NCI-H1105 (cell line): ENCODE results near the gene FAM124A.

Source experiments
- DNase-seq: peaks from one replicate; lab custom pipeline; 2025; lab: John Stamatoyannopoulos, UW

FAM124A gene

GRCh38 chr13:51220706-51221105 is 1.5 kb upstream of the FAM124A start:
- no peak for DNase-seq

- DNase-seq = no peak
These were observed 1.1 kb upstream of the FAM124A start for GRCh38 chr13:51221108-51221507.

- no peak for DNase-seq
These were observed 543 bp upstream of the FAM124A start for GRCh38 chr13:51221674-51222036.

- no peak for DNase-seq
These were observed 725 bp downstream of the FAM124A start for GRCh38 chr13:51222686-51223559.

GRCh38 chr13:51223560-51224270 is 1.5 kb downstream of the FAM124A start:
- no peak for DNase-seq

GRCh38 chr13:51225029-51225428 is 2.8 kb downstream of the FAM124A start:
- no peak for DNase-seq

GRCh38 chr13:51227404-51227803 is 5.2 kb downstream of the FAM124A start:
- DNase-seq = no peak

- no peak for DNase-seq
These were observed 7.0 kb downstream of the FAM124A start for GRCh38 chr13:51229101-51229719.

GRCh38 chr13:51229731-51230130 is 7.5 kb downstream of the FAM124A start:
- DNase-seq = no peak

GRCh38 chr13:51230477-51231105 is 8.4 kb downstream of the FAM124A start:
- no peak for DNase-seq

- DNase-seq = no peak
These were observed 9.3 kb downstream of the FAM124A start for GRCh38 chr13:51231456-51231855.

- DNase-seq = no peak
These were observed 10.1 kb downstream of the FAM124A start for GRCh38 chr13:51232328-51232727.

GRCh38 chr13:51233117-51233826 is 11.1 kb downstream of the FAM124A start:
- DNase-seq = no peak

GRCh38 chr13:51234676-51235075 is 12.5 kb downstream of the FAM124A start:
- DNase-seq = no peak

GRCh38 chr13:51235186-51235585 is 13.0 kb downstream of the FAM124A start:
- DNase-seq = no peak

GRCh38 chr13:51235756-51236490 is 13.7 kb downstream of the FAM124A start:
- no peak for DNase-seq

- DNase-seq = no peak
These were observed 14.2 kb downstream of the FAM124A start for GRCh38 chr13:51236491-51236792.

- no peak for DNase-seq
These were observed 15.2 kb downstream of the FAM124A start for GRCh38 chr13:51237386-51237785.

GRCh38 chr13:51237887-51238286 is 15.7 kb downstream of the FAM124A start:
- DNase-seq = no peak

GRCh38 chr13:51240178-51240577 is 18.0 kb downstream of the FAM124A start:
- DNase-seq = no peak

GRCh38 chr13:51240958-51241357 is 18.8 kb downstream of the FAM124A start:
- no peak for DNase-seq
